HG03378 (cell line): ENCODE measurements around the gene MAFF.

ENCODE experiments used
- ATAC-seq: cut with Tn5 transposase; IDR thresholded peaks from one replicate; pipeline ENCODE4 v1.9.1; 2021; ENCODE audit warnings: mild to moderate bottlenecking, moderate library complexity; ENCODE audit not compliant: unreplicated experiment

MAFF gene

DNA sequence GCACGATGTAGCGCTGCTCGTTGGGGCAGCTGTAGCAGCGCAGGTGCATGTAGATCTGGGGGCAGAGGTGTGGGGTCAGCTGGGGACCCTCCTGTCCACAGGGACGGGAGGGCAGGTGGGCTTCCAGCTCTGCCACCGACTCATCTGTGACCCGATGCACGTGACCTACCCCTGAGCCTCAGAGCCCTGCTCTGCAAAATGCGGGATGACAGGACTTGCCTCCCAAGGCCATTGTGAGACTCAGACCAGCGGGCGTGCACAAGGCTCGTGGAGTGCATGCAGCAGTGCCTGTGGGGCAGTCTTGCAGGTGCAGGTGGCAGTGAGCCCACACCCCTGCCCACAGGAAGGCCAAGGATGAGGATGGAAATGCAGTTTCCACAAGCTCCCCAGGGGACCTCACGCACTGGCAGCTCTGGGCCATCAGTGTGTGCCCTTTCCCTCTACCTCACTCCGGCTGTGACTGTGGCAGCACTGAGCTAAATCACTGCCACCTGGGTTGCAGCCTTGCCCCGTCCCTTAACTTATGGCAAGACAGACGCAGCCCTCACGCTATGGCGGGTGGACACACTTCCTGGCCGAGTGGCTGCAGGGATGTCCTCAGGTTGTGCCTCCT is 44.4 kb downstream of the MAFF start:
- no peak for ATAC-seq

DNA sequence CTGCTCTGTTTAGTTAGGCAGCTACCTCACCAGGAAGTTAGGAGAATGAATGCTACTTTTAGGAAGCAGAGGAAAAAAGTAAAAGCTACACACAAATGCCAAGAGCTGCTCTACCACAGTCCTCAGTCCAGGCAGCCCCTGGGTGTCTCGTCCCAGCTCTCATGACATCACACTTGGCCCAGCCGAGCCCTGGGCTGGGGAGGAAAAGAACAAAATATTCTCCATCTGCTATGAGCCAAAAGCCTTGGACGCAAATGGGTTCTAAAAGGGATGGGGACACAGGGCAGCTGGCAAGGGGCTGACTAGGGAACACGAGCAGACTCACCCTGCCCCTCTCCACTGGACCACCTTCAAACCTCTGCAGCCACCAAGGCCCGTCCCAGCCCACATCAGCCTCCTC is 44.9 kb downstream of the MAFF start:
- ATAC-seq, result no peak

DNA sequence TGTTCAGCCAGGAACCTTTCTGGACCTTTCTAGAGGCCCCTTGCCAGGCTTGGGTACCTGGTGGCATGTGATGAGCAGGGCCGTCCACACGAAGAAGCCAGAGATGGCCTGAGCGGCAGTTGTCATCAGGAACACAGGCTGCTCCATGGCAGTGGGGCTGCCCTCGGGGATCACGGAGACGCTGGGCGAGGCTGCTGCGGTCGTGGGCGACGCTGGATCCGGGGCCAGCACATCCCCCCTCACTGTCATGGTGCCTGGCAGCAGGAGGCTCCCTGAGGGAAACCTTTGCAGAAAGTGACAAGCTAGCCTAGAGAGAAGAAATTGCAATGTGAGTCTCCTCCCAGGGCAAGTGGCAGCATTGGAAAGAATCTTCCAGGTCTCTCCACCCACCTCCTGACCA is 45.9 kb downstream of the MAFF start:
- ATAC-seq, result no peak

DNA sequence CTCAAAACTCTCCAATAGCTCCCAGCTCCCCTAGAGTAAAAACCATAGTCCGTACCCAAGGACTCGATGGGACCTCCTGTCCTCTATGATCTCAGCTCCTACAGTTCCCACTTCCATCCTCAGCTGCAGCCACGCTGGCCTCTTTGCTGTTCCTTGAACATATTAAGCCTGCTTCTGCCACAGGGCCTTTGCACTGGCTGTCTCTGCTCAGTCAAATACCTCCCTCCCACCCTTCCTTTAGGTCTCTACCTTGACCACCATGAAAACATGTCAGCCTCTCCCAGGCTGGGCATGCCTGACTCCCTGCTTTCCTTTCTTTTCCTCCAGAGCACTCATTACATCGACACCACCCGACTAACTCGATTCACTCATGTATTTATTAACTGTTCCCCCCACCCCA is 46.5 kb downstream of the MAFF start:
- no peak for ATAC-seq

DNA sequence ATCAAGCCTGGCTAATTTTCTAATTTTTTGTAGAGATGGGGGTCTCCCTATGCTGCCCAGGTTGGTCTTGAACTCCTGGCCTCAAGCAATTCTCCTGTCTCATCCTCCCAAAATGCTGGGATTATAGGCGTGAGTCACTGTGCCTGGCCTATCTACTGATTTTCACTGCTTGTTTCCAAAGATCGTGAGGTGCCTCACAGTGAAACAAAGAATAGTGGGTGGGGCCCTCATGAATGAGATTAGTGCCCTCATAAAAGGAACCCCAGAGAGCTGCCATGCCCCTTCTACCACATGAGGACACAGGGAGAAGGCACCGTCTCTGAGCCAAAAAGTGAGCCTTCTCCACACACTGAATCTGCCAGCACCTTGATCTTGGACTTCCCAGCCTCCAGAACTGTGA is 47.5 kb downstream of the MAFF start:
- ATAC-seq, result no peak

DNA sequence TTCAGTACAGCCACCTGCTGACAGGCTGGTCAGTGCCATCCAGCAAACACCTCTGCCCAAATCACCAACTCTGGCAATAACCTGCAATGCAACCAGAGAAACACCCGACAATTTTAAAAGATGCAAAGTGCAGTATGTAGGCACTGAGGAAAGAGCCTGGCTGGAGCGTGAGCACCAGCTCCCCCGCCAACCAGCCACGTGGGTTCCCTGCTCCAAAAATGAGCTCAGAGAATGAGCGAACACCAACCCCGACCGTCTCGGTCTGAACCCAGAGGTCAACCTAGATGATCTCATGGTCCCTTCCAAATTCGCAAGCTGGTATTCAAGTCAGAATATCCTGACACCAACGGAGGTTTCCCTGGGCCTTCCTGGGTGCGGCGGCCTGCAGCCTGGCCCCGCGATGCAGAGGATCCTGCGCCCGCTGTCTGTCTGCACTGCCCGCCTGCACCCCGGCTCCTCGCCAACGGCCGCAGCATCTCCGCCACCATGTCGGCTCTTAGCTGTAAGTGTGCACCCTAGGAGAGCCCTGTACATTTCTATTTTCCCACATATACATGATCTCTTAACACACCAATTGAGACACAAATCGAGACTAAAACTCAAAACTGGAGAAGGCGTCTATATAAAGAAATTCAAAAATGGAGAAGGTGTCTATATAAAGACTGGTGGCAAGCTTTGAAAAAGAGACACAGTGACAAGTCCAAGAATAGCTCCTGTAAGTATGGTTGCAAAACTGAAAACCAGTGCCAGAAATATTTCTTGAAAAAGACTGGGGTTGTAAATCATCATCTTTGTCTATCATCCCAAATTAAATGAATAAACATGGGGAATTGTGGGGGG is 48.2 kb downstream of the MAFF start:
- no peak for ATAC-seq

DNA sequence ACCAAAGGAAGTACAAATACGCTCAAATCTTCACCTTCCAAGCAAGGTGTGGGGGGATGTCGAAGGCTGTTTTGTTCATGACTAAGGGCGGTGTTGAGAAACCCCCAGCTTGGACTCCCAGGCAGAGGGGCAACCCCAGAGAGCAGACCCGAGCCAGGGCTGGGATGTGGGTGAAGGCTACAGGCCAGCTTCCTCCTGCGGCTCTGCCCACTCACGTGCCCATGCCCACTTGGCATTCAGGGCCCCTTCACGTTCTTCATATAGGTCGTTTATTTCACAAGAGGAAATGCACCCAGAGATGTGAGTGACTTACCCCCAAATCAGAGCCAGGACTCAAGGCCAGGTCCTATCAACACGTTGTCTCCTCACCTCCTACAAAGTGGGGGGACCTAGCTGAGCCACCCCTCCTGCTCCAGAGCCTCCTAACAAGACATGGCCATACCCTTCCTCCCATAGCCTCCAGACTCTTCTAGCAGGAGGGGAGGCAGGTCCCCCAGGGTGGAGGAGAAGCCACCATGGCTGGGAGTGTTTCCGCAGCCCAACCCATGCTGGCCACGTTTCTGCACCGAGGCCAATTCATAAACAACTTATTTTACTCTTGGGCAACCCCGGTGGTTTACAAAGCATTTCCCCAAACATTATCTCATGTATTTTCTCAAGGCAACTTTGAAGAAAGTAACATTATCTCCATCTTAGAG is 49.0 kb downstream of the MAFF start:
- no peak for ATAC-seq

DNA sequence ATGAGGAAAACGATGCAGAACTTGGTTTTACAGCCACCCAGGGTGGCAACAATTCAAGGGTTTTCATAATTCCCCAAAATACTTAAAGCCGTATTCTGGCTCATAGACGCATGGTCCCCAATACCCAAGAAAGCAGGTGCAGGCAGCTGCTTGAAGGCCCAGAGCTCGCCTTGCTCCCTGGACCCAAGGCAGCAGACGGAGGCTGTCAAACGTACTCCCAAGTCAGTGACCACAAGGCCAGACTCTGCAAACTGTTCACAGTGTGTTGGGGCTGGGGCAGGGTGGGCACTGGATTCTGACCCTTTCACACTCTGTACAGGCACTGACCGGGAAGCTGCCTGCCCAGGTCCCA is 49.5 kb downstream of the MAFF start:
- no peak for ATAC-seq

DNA sequence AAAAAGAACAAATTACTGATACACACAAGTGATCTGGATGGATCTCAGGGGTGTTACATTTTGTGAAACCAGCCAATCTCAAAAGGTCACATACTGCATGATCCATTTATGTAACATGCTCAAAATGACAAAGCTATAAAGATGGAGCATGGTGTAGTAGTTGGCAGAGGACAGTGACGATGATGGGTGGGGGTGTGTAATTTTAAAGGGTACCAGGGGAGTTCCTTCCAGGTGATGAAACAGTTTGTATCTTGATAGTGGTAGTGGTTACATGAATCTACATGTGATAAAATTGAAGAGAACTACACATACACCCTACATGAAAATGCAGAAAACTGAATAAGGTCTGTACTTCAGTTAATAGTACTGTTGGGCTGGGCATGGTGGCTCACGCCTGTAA is 53.9 kb downstream of the MAFF start:
- no peak for ATAC-seq

DNA sequence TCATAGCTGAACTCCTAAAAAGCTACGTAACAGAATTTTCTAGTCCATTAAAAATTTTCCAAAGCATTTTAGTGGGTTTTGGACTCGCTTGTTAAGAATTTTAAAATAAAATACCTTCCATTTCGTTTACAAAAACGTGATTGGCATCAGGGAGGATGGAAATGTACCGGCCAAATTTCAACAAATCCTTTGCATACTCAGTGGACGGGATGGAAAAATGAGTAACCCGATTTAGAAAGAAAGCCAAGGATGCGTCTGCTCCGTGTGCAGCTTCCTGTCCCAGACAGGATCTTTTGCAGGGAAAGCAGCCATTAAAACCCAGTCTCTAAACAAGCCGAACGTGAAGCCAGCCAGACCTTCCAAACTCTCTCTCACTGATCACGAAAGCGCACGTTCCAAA is 55.4 kb downstream of the MAFF start:
- ATAC-seq, result no peak

DNA sequence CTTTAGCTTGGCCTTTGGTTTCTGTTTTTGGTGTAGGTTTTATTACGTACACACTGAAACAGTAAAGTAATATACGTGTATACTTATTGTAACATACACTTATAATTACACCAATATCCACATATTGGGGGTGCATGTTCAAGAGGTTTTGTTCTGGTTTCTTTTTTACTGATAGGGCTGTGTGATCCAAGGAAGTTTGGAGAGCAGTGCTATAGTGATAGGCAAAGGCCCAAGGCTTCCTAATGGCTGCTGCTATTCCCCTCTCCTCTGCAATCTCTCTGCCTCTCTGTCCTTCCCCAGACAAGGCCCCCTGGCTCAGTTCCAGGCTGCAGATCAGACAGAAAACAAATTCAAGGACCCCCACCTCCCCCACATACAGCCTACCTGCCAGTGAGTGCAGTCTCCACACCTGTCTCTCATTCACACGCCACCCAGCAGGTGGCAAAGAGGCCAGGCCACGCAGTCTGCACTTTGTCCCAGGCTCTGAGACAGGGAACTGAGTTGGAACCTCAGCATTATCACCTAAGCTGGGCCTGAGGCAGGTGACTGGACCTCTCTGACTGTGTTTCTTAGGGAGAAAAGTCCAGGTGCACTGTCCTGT is 56.0 kb downstream of the MAFF start:
- no peak for ATAC-seq

DNA sequence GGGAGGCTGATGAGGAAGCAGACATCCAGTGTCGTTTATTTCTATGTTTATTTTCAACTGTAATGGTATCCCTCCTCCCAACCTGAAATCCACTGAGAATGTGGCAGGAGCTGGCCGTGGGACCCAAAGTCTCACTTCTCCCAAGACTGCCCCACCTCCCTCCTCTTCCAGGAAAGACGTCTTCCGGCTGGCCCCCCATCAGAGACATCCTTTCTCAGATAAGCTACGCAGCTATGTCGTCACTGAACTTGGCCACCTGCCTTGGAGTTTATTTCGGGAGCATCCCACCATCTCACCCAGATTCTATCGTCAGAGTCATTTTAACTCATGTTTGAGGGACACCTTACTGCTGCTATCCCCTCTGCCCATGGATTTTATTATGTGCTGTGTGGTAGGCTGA is 57.1 kb downstream of the MAFF start:
- no peak for ATAC-seq

DNA sequence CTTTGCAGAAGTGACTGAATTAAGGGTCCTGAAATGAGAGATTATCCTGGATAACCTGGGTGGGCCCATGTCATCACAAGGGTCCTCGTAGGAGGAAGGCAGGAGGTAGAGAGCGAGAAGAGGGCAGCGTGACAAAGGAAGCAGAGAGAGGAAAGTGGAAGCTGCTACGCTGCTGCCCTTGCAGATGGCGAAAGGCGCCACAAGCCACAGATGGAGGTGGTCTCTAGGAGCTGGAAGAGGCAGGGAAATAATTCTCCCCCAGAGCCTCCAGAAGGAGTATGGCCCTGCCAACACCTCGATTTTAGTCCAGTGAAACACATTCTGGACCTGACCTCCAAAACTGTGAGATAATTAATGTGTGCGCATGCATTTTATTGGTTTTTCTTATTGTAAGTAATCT is 57.6 kb downstream of the MAFF start:
- no peak for ATAC-seq

DNA sequence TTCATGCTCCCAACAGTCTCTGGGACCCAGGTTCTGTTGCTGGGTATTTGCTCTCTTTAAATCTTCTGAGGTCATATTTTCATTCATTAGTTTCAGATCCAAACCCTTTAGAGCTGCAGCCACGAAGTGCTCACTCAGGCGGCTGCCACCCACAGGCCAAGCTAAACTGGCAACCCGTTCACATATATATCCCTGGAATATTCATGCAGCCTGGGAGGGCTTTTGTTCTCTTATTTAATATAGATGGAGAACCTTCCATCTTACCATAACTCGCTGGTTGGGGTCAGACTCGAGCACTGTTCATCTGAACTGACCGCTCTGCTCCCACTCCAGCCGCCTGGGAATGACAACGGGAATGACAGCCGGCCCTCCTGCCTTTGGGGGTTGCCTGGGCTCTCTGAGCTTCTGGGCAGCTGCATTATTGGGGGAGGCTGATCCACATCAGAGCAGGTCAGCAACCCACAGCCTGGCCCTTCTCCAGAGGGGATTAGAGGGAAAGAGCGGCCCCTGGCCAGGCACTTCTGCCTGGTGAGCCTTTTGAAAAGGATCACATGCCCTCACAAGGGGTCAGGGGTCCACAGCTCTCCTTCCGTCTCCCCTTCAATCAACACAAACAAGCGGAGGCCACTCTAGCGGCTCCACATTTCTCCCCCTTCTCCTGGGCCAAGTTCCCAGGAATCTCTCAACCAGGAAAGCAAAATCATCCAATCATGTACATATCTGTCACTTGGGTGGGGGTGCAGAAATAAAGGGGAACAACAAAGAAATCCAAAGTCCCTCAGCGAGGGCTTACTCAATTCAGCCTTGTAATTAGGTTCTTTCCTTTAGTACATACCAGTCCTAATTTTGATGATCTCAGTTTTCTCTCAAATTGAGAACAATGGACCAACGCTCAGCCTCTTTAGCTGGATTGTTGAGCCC is 59.2 kb downstream of the MAFF start:
- no peak for ATAC-seq

DNA sequence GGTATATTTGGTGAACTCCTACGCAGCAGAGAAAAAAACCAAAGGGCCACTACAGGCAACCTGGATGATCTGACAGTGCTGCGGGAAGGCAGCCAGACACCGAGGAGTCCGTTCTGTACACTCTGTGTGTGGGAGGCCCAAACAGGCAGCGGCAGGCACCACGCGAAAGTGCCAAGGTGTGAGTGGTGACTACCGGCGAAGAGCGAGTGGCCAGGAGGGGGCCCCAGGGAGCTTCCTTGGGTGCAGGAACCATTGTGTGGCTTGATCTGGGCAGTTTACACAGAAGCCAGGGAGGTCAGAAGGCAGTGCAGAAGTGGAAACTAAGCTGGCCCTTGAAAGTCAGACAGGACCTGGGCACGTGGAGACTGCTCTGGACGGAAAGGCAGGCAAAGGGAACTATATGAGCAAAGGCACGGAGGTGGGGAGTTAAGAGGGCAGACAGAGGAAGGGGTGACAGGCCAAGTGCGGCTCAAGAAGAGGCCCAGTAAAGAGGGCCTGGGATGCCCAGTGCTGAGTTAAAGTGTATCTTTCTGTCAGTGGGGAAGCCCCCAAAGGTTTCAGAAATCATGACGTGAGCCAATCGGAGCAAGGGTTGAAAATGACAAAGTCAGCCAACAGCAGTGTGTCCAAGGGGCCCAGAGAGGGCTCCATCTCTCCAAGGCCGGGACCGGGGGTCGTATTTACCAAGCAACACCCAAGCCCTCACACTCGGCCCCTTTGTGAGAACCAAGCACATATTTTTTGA is 60.4 kb downstream of the MAFF start:
- ATAC-seq, result no peak

DNA sequence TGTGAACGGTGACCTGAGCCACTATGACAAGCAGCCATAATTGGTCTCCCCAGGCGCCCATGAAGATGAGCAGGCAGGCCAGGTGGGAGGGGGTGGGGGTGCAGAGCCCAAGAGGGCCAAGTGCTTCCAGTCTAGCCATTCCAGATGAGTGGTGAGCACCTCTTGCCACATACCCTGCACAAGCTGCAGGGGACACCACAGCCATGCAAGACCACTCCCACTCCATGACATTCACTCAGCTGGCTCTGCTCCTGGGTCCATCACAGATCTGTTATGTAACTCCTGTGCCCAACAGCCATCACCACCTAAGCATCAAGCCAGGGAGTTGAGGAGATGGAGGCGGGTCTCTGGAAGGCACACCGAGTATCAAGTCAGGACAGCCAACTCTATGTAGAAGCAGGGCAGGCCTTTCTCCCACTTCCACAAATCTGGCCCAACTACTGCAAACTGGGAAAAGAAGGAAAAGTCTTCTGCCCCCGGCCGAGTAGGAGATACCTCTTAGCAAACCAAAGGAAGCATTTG is 62.6 kb downstream of the MAFF start:
- ATAC-seq, result no peak
